ENCODE measurements around the gene SIRPA.

GRCh38 chr20:1857466-1857865 is 37.7 kb upstream of the SIRPA start:
- no peak for TF ChIP-seq POLR2AphosphoS5 (IDR thresholded peaks at IDR 0.05; ENCODE audit: low read length)
- TF ChIP-seq, protein P1, sequence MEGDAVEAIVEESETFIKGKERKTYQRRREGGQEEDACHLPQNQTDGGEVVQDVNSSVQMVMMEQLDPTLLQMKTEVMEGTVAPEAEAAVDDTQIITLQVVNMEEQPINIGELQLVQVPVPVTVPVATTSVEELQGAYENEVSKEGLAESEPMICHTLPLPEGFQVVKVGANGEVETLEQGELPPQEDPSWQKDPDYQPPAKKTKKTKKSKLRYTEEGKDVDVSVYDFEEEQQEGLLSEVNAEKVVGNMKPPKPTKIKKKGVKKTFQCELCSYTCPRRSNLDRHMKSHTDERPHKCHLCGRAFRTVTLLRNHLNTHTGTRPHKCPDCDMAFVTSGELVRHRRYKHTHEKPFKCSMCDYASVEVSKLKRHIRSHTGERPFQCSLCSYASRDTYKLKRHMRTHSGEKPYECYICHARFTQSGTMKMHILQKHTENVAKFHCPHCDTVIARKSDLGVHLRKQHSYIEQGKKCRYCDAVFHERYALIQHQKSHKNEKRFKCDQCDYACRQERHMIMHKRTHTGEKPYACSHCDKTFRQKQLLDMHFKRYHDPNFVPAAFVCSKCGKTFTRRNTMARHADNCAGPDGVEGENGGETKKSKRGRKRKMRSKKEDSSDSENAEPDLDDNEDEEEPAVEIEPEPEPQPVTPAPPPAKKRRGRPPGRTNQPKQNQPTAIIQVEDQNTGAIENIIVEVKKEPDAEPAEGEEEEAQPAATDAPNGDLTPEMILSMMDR (IDR thresholded peaks at IDR 0.05 in 2 of 3, conservative IDR thresholded peaks at IDR 0.05 in 1 of 3; ENCODE audit: control insufficient read depth in 2 of 3, extremely low read depth in 1 of 3, insufficient read depth in 1 of 3, low read depth in 3 of 3, low read length in 3 of 3), result no peak
- TF ChIP-seq CHD1 (IDR thresholded peaks at IDR 0.05; ENCODE audit: low read depth, low read length), result no peak
- TF ChIP-seq EZH2 (IDR thresholded peaks at IDR 0.05; ENCODE audit: borderline replicate concordance, control insufficient read depth, low read depth, low read length), result no peak
- TF ChIP-seq MYC (IDR thresholded peaks at IDR 0.05; ENCODE audit: insufficient read depth, insufficient read length, insufficient replicate concordance, low read length, severe bottlenecking), result no peak
- TF ChIP-seq SMC3 (IDR thresholded peaks at IDR 0.05; ENCODE audit: borderline replicate concordance, low read length), result no peak
- TF ChIP-seq REST (IDR thresholded peaks at IDR 0.05; ENCODE audit: low read depth, low read length), result no peak
- TF ChIP-seq, protein P2, sequence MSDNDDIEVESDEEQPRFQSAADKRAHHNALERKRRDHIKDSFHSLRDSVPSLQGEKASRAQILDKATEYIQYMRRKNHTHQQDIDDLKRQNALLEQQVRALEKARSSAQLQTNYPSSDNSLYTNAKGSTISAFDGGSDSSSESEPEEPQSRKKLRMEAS (IDR thresholded peaks at IDR 0.05; ENCODE audit: low read depth, low read length), result no peak

Measured in GM12878 (cell line).